Mesodermal cell (in vitro differentiated cells): ENCODE results near the gene JPT2.

Source experiments
- H3K27ac ChIP-seq: 2 replicates; pipeline ENCODE4 v1.7.0; 2013; ENCODE audit warnings: mild to moderate bottlenecking, low read depth, low read length, moderate library complexity; ENCODE audit not compliant: severe bottlenecking
- H3K36me3 ChIP-seq: 2 replicates; pipeline ENCODE4 v1.7.1; 2013; ENCODE audit warnings: mild to moderate bottlenecking, low read length, moderate library complexity; ENCODE audit not compliant: control insufficient read depth, insufficient read depth
- H3K4me1 ChIP-seq: one replicate; pipeline ENCODE4 v1.7.1; 2013; ENCODE audit warnings: mild to moderate bottlenecking, low read length; ENCODE audit not compliant: insufficient read depth, control insufficient read depth, poor library complexity, severe bottlenecking
- H3K4me3 ChIP-seq: 2 replicates; pipeline ENCODE4 v1.7.0; 2013; ENCODE audit warnings: low read length, control low read depth, mild to moderate bottlenecking; ENCODE audit not compliant: insufficient read depth, poor library complexity, severe bottlenecking; ENCODE audit errors: extremely low read depth
- H3K9me3 ChIP-seq: 2 replicates; pipeline ENCODE4 v1.7.1; 2013; ENCODE audit warnings: mild to moderate bottlenecking, low read length, moderate library complexity; ENCODE audit not compliant: control insufficient read depth
- WGBS, 2 experiments: methylation state at CpG; one replicate each; pipeline ENCODE4 v1.1.5; 2013; ENCODE audit warnings: missing lambda C conversion rate in 2 of 2; ENCODE audit not compliant: insufficient coverage in 2 of 2; 5-methylcytosine and 5-hydroxymethylcytosine counted together

The JPT2 gene

DNA sequence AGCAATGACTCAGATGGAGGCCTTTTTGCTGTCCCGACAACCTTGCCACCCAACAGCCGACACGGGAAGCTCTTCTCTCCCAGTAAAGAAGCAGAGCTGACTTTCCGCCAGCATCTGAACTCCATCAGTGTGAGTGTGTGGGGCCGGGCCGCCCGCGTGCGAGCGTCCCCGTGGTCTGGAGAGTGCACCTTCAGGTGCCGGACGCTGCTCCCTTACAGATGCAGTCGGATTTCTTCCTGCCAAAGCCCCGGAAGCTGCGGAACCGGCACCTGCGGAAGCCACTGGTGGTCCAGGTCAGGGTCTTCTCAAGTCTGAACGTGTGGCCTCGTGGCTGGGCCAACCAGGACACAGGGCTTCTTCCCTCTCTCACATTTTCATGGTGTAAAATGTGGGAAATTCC lies 15.5 kb upstream of the JPT2 start:
- no peak overlapping the region for H3K4me3 ChIP-seq
- peaks cover 75% of the 10 kb centered on the region for H3K36me3 ChIP-seq
- no peak overlapping the region for H3K27ac ChIP-seq
- H3K4me1 ChIP-seq: no peaks in the 10 kb centered on the region
- no peaks in the 10 kb centered on the region for H3K9me3 ChIP-seq
- 98% methylated on average over 17 to 19 of the region's 20 CpGs for WGBS, 2 experiments

GRCh38 chr16:1665829-1666228 lies 12.2 kb upstream of the JPT2 start:
- Histone ChIP-seq H3K36me3 (peaks cover 91% of the 10 kb centered on the region), H3K4me3 (no peak overlapping the region), H3K27ac (no peak overlapping the region), H3K9me3 (no peaks in the 10 kb centered on the region), H3K4me1 (no peaks in the 10 kb centered on the region)
- 85 to 93% methylated on average over 12 to 15 of the region's 15 CpGs for WGBS, 2 experiments

DNA sequence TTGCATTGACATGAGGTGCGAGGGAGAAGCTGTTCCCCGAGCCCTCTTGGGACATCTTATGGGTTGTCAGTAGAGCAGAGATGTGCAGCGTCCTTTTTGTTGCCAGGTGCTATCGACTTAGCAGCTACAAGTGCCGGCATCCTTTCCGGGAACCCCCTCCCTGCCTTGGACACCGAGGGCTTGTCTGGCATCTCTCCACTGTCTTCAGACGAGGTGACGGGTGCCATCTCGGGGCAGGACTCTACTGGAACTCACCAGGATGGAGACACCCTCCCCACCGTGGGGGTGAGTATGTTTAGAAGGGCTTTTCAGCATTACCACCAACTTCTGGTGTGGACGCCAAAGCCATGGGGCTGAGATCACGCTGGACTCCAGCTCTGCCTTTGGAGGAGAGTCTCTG lies 11.8 kb upstream of the JPT2 start:
- H3K36me3 ChIP-seq: peaks cover 93% of the 10 kb centered on the region
- H3K4me1 ChIP-seq: no peaks in the 10 kb centered on the region
- 94 to 100% methylated on average over 8 to 9 of the region's 13 CpGs for WGBS, 2 experiments
- no peaks in the 10 kb centered on the region for H3K9me3 ChIP-seq
- no peak overlapping the region for H3K27ac ChIP-seq
- H3K4me3 ChIP-seq: no peak overlapping the region

DNA sequence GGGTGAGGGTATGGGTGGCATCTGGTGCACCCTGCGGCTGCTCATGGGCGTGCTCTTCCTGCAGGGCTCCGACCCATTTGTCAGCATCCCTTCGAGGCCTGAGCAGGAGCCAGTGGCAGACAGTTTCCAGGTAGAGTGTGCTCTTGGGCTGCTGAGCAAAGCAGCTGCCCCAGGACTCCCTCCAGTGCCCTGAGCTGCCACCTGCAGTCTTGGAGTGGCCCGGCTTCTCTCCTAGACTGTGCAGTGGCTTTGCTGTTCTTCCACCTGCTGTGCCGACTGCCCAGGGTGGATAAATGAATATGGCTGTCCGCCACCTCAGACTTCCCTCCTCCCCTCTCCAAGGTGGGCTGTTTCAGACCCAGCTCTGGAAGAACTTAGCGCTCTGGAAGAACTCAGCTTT lies 10.8 kb upstream of the JPT2 start:
- peaks cover 94% of the 10 kb centered on the region for H3K36me3 ChIP-seq
- no peaks in the 10 kb centered on the region for H3K9me3 ChIP-seq
- no peaks in the 10 kb centered on the region for H3K4me1 ChIP-seq
- WGBS, 2 experiments: 95 to 96% methylated on average over 5 to 7 of the region's 8 CpGs
- H3K27ac ChIP-seq: no peak overlapping the region
- H3K4me3 ChIP-seq: no peak overlapping the region

- Histone ChIP-seq H3K4me1 (no peaks in the 10 kb centered on the region), H3K4me3 (no peak overlapping the region), H3K36me3 (peaks cover 94% of the 10 kb centered on the region), H3K9me3 (no peaks in the 10 kb centered on the region), H3K27ac (no peak overlapping the region)
- 88 to 96% methylated on average over 14 of the region's 14 CpGs for whole genome bisulfite sequencing, 2 experiments
Observed at GRCh38 chr16:1667916-1668315, 10.2 kb upstream of the JPT2 start.

DNA sequence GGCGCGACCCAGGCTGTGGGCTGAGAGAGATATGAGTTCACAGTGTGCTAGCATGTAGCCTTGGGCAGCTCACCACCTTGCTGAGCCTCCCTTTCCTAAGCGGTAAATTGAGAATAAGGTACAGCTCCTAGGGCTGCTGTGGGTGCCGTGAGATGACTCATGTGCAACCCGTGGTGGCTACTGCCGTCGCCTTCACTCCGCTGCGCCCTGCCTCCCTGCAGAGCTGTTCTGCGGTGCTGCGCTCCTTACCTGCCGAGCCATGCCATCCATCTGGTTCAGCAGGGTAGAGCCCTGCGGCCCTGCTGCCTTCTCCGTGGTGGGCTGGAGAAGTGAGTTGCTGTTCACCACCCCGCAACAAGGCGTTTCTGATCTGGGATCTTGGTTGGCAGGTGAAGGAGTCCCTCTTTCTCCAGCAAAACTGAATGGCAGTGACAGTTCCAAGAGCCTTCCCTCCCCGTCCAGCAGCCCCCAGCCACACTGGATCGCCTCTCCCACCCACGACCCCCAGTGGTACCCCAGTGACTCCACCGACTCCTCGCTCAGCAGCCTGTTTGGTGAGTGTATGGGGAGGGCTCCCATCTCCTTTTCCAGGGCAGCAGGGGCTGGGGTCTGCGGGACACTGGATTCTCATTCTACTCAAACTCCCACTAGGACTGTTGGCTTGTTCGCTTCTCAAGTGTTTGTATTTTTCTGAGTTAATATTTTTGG lies 9.3 kb upstream of the JPT2 start:
- WGBS, 2 experiments: 95 to 97% methylated on average over 16 to 18 of the region's 23 CpGs
- H3K4me3 ChIP-seq: no peak overlapping the region
- H3K27ac ChIP-seq: no peak overlapping the region
- H3K4me1 ChIP-seq: no peaks in the 10 kb centered on the region
- H3K9me3 ChIP-seq: no peaks in the 10 kb centered on the region
- peaks cover 96% of the 10 kb centered on the region for H3K36me3 ChIP-seq

DNA sequence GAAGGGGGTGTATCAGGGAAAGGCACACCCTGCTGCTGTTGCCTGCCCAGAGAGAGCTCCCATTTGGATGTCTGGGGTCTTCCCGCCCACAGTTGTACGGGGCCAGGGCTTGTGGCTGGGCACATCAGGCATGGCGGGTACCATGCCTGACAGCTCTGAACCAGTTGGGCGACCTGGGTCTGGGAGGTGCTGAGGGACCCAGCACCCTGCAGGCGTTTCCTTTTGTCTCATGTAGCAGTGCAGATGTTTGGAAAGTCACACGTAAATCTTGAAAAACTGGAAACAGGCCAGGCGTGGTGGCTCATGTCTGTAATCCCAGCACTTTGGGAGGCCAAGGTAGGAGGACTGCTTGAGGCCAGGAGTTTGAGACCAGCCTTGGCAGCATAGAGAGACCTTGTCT lies 8.4 kb upstream of the JPT2 start:
- H3K27ac ChIP-seq: no peak overlapping the region
- H3K36me3 ChIP-seq: peaks cover 97% of the 10 kb centered on the region
- 91 to 94% methylated on average over 5 to 7 of the region's 7 CpGs for WGBS, 2 experiments
- H3K4me3 ChIP-seq: no peak overlapping the region
- peaks cover 8% of the 10 kb centered on the region for H3K4me1 ChIP-seq
- H3K9me3 ChIP-seq: no peaks in the 10 kb centered on the region

- peaks cover 15% of the 10 kb centered on the region for H3K4me1 ChIP-seq
- H3K4me3 ChIP-seq: no peak overlapping the region
- no peaks in the 10 kb centered on the region for H3K9me3 ChIP-seq
- WGBS, 2 experiments: 96 to 98% methylated on average over 17 to 19 of the region's 19 CpGs
- H3K27ac ChIP-seq: no peak overlapping the region
- peaks cover 92% of the 10 kb centered on the region for H3K36me3 ChIP-seq
Observed at GRCh38 chr16:1670371-1670770, 7.7 kb upstream of the JPT2 start.

GRCh38 chr16:1670866-1671265 lies 7.2 kb upstream of the JPT2 start:
- peaks cover 19% of the 10 kb centered on the region for H3K4me1 ChIP-seq
- H3K27ac ChIP-seq: no peak overlapping the region
- no peaks in the 10 kb centered on the region for H3K9me3 ChIP-seq
- no peak overlapping the region for H3K4me3 ChIP-seq
- WGBS, 2 experiments: 94 to 98% methylated on average over 6 of the region's 7 CpGs
- peaks cover 92% of the 10 kb centered on the region for H3K36me3 ChIP-seq

DNA sequence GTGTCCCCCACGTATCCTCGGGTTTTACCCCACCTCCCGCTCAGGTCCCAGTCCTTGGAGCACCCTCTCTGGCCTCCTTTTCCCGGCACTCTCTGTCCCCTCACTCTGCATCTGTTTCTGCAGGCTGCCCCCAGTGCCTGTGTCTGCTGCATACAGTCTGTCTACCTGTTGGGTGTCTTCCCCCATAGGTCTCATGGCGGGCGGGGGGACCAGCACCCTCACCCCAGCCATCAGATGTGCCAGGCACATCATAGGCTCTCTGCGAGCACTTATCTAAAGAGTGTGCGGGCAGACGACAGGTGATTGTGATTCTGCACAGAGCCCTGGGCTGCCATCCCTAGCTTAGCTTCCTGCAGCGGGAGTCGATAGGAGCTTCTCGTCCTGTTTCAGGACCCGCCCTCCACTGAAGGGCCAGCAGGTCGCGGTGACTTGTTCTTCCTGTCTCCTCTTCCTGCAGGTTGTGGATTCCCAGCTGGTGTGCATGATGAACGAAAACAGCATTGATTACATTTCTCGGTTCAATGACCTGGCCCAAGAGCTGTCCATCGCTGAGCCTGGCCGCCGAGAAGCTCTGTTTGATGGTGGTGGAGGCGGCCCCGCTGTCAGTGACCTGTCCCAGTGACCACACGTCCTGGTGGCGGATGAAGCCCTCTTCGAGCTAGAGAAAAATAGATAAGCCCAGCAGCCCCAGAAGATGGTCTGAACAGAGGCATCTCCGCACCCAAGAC lies 4.5 kb upstream of the JPT2 start:
- Histone ChIP-seq H3K4me3 (no peak overlapping the region), H3K9me3 (no peaks in the 10 kb centered on the region), H3K36me3 (peaks cover 79% of the 10 kb centered on the region), H3K27ac (no peak overlapping the region), H3K4me1 (peaks cover 19% of the 10 kb centered on the region)
- WGBS, 2 experiments: 94 to 95% methylated on average over 20 to 24 of the region's 26 CpGs

- Histone ChIP-seq H3K36me3 (peaks cover 73% of the 10 kb centered on the region), H3K9me3 (no peaks in the 10 kb centered on the region), H3K4me3 (no peak overlapping the region), H3K4me1 (peaks cover 23% of the 10 kb centered on the region), H3K27ac (peak overlapping the region; percentile 71)
- 93 to 100% methylated on average over 4 to 5 of the region's 7 CpGs for WGBS, 2 experiments
Observed at GRCh38 chr16:1674306-1674705, 3.8 kb upstream of the JPT2 start.
